Naive thymus-derived CD4-positive, alpha-beta T cell (primary cell): ENCODE data around the gene SLIT1. TPM values are rescaled to one million over a fixed set of nuclear protein-coding genes. Genes with fewer than 3 reads are reported as not detected.
A peak's percentile ranks its signal among the peaks of the same experiment; 100 is the strongest.

Experiments
- ATAC-seq: fragments of 150-1000 bp; cut with Tn5 transposase; 2 replicates; pipeline ENCODE4 v1.10.0; 2021; ENCODE audit warnings: mild to moderate bottlenecking, moderate library complexity
- CTCF ChIA-PET: fragments of 350-600 bp; sonication (Branson Sonifier 250); formaldehyde crosslinking; loops from one replicate; lab custom pipeline; 2021; ENCODE audit warnings: antibody characterized with exemption; lab: Charles Lee
- POLR2A ChIA-PET: fragments of 350-600 bp; sonication (Branson Sonifier 250); formaldehyde crosslinking; loops from one replicate; lab custom pipeline; 2021; ENCODE audit warnings: antibody characterized with exemption, inconsistent platforms; lab: Charles Lee
- DNase-seq, 9 donors: peaks; one replicate each; pipeline versions ENCODE4 v3.0.0 to v3.0.0-alpha.2; 2020 to 2022; ENCODE audit warnings: mixed read lengths in 1 of 9
- H3K27ac ChIP-seq: one replicate; pipeline ENCODE4 v1.7.0; 2013; ENCODE audit warnings: mild to moderate bottlenecking, low read depth, low read length, moderate library complexity
- H3K27me3 ChIP-seq, 2 donors: one replicate each; pipeline ENCODE4 v1.7.0; 2013; ENCODE audit warnings: low read length in 2 of 2, mild to moderate bottlenecking in 2 of 2, moderate library complexity in 2 of 2; ENCODE audit not compliant: control insufficient read depth in 2 of 2, insufficient read depth in 2 of 2
- H3K36me3 ChIP-seq, 3 experiments: 1 replicate in 2 of 3; 2 replicates in 1 of 3; pipeline ENCODE4 v1.7.0; 2013; ENCODE audit warnings: low read length in 3 of 3, mild to moderate bottlenecking in 3 of 3, moderate library complexity in 1 of 3; ENCODE audit not compliant: insufficient read depth in 3 of 3, control insufficient read depth in 2 of 3
- H3K4me1 ChIP-seq, 2 donors: one replicate each; pipeline ENCODE4 v1.7.0; 2013; ENCODE audit warnings: low read length in 2 of 2, mild to moderate bottlenecking in 2 of 2, moderate library complexity in 1 of 2; ENCODE audit not compliant: control insufficient read depth in 2 of 2, insufficient read depth in 2 of 2
- H3K4me3 ChIP-seq: 2 replicates; pipeline ENCODE4 v1.7.0; 2013; ENCODE audit warnings: mild to moderate bottlenecking, low read length
- H3K9me3 ChIP-seq, 3 experiments: 1 replicate in 2 of 3; 2 replicates in 1 of 3; pipeline ENCODE4 v1.7.0; 2013; ENCODE audit warnings: low read length in 3 of 3; ENCODE audit not compliant: control insufficient read depth in 2 of 3
- H3K27ac Mint-ChIP-seq, 9 donors: one replicate each; pipeline ENCODE4 v1.8.0; 2020 to 2022; ENCODE audit warnings: mixed read lengths in 9 of 9, mild to moderate bottlenecking in 8 of 9, moderate library complexity in 5 of 9, inconsistent platforms in 2 of 9
- H3K27me3 Mint-ChIP-seq, 5 donors: one replicate each; pipeline ENCODE4 v1.8.0; 2021 to 2022; ENCODE audit warnings: mixed read lengths in 5 of 5, mild to moderate bottlenecking in 1 of 5
- H3K36me3 Mint-ChIP-seq, 5 donors: one replicate each; pipeline ENCODE4 v1.8.0; 2020 to 2022; ENCODE audit warnings: mixed read lengths in 5 of 5, mild to moderate bottlenecking in 3 of 5, inconsistent platforms in 1 of 5
- H3K4me1 Mint-ChIP-seq, 7 donors: one replicate each; pipeline ENCODE4 v1.8.0; 2020 to 2022; ENCODE audit warnings: mixed read lengths in 7 of 7, mild to moderate bottlenecking in 3 of 7, inconsistent platforms in 1 of 7
- H3K4me3 Mint-ChIP-seq, 10 donors: one replicate each; pipeline ENCODE4 v1.8.0; 2020 to 2022; ENCODE audit warnings: mild to moderate bottlenecking in 10 of 10, mixed read lengths in 10 of 10, moderate library complexity in 6 of 10, inconsistent platforms in 2 of 10
- H3K9me3 Mint-ChIP-seq, 11 donors: one replicate each; pipeline ENCODE4 v1.8.0; 2020 to 2022; ENCODE audit warnings: mixed read lengths in 11 of 11, mild to moderate bottlenecking in 4 of 11, inconsistent platforms in 1 of 11, moderate library complexity in 1 of 11
- intact Hi-C, 2 donors: fragments of 100-400 bp; cut with micrococcal nuclease; formaldehyde crosslinking; loops; one replicate each; pipeline ENCODE4 v1.15.1; 2023
- polyA plus RNA-seq, 2 donors: library from polyadenylated mRNA; unstranded; fragments of 300-500 nt; fragmentation: Illumina TruSeq; gene quantifications; one replicate each; pipeline ENCODE4 v1.2.3, GENCODE V29; 2021
- total RNA-seq, 6 experiments: library from RNA in 5 of 6; stranded (reverse) in 5 of 6; gene quantifications; 1 replicate in 5 of 6; 2 replicates in 1 of 6; pipeline ENCODE4 v1.2.3 and lab custom pipeline; 2021 to 2026

Gene SLIT1
- total and polyA plus RNA-seq, 7 experiments from 2014 or later, result 0.19 to 0.88 (median 0.44) TPM; not detected in 2

DNA sequence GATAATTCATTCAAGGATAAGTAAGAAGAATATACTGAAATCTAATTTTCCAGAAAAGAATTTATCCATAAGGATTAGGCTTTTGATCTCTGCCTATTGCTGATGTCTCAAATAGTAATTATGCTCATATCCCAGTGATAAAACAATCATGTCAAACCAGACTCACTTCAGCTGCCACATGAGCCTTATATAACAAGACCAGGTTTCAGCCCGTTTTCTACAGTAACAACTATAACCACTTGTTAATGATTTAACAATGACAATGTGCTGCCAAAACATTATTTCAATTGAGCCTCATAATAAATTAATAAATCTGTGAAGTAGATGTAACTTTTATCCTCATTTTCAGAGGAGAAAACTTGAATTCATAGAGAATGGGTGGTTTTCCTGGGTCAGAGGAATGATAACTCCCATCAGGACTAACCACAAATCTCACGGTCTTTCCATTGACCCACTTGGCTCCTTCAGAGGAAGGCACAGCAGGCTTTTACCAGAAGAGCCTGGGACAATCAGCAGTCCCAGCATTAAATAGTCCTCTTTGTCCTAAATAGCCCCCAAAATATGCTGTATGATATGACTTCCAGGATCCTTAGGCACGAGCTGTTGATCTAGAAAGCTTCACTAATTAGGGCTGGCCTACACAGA is 42.5 kb upstream of the SLIT1 start:
- Mint-ChIP-seq H3K27me3 (no peaks in the 10 kb centered on the region), H3K4me3 (no peak overlapping the region), H3K4me1 (peaks cover 0 to 8% (median 0%) of the 10 kb centered on the region in 7 donors), H3K27ac (no peak overlapping the region), H3K9me3 (no peaks in the 10 kb centered on the region), H3K36me3 (peaks cover 26 to 58% (median 32%) of the 10 kb centered on the region in 5 donors)
- peaks cover 0 to 46% (median 10%) of the 10 kb centered on the region in 3 experiments for H3K36me3 ChIP-seq
- no peaks in the 10 kb centered on the region for H3K4me1 ChIP-seq
- no peaks in the 10 kb centered on the region for H3K27me3 ChIP-seq
- ChIA-PET POLR2A (no interaction called here), CTCF (no interaction called here)
- ATAC-seq, result no peak
- no peak for DNase-seq
- no peaks in the 10 kb centered on the region for H3K9me3 ChIP-seq
- H3K4me3 ChIP-seq, result no peak overlapping the region
- H3K27ac ChIP-seq, result no peak overlapping the region
- intact Hi-C loops, result no loop called here

DNA sequence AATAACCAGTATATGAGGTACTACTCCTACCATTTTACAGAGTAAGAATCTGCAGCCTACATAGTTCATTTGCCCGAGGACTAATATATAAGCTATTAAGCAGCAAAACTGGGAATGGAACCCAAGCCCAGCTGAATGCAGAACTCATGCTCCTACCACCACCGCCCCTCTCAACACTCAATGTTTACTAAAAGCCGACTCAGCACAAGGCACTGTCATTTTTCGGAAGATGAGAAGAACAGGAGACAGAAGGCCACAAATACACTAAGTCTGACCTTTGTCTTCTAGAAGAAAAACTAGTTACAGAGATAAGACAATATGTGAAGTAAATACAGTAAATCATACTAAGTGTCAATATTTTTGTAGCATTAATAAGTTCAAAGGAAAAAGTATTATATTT is 40.6 kb upstream of the SLIT1 start:
- Mint-ChIP-seq H3K27me3 (no peaks in the 10 kb centered on the region), H3K4me3 (no peak overlapping the region), H3K9me3 (no peaks in the 10 kb centered on the region), H3K4me1 (peaks cover 0 to 7% (median 0%) of the 10 kb centered on the region in 7 donors), H3K36me3 (peaks cover 24 to 57% (median 33%) of the 10 kb centered on the region in 5 donors), H3K27ac (no peak overlapping the region)
- no peaks in the 10 kb centered on the region for H3K9me3 ChIP-seq
- no peak for DNase-seq
- no peaks in the 10 kb centered on the region for H3K27me3 ChIP-seq
- intact Hi-C loops, result no loop called here
- POLR2A ChIA-PET, result no interaction called here
- no peaks in the 10 kb centered on the region for H3K4me1 ChIP-seq
- H3K4me3 ChIP-seq, result no peak overlapping the region
- no peak for ATAC-seq
- H3K27ac ChIP-seq, result no peak overlapping the region
- CTCF ChIA-PET, result interaction anchor here (0.7 to 4.1 kb wide), 2 partner anchors 8 to 16 kb away, joined by 3 to 24 read pairs; no protein-coding TSS in a partner anchor
- peaks cover 7 to 58% (median 10%) of the 10 kb centered on the region in 3 experiments for H3K36me3 ChIP-seq

DNA sequence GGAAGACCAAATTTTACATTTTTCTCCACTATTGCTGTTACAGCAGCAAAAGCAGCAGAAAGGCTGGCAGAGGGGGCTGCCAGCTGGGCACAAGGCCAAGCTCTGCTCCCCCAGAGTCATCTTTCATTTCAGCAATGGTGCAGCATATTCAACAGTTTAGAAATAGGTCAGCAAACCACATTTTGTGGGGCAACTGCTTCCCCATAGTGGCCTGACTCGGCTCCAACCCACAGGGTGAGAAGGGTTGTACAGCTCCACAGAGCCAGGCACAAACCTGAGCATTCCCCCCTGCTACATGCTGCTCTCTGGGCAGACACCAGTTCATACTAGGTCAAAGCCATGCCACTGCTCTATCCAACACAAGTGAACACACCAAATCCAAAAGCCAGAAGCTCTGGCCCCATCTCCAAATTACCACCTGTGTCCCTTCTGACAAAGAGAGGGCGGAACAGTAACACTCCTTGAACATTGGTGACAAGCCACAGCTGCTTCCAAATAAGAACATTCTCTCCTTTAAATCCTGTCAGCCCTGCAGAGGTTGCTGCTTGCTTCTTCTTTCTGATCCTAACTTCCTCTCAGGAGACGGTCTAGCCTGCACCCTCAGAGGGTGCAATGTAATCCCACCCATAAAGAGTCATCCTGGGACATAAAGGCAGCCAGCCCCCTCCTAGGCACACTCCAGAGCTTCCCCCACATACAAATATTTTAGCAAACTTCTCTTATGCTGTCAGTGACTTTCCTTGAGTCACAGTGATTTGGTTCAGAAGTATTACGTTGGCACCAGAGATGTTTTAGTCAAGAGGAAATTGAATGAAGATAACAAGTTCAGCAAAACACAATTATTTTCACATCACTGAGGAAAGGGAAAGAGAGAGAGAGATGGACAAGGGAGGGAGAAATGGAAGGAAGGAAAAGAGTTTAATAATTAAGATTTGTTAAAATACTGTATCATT is 39.0 kb upstream of the SLIT1 start:
- Mint-ChIP-seq H3K27ac (peak overlapping the region in 2 of 9 donors; percentile 6 to 35), H3K4me1 (peaks cover 0 to 12% (median 0%) of the 10 kb centered on the region in 7 donors), H3K27me3 (no peaks in the 10 kb centered on the region), H3K4me3 (no peak overlapping the region), H3K9me3 (no peaks in the 10 kb centered on the region), H3K36me3 (peaks cover 19 to 51% (median 36%) of the 10 kb centered on the region in 5 donors)
- H3K36me3 ChIP-seq, result peaks cover 7 to 57% (median 10%) of the 10 kb centered on the region in 3 experiments
- no peaks in the 10 kb centered on the region for H3K27me3 ChIP-seq
- H3K4me3 ChIP-seq, result no peak overlapping the region
- no peak overlapping the region for H3K27ac ChIP-seq
- ATAC-seq, result no peak
- intact Hi-C loops, result no loop called here
- no peak for DNase-seq
- ChIA-PET CTCF (interaction anchor here (4.1 kb wide), 1 partner anchor 15 kb away, joined by 24 read pairs; no protein-coding TSS in a partner anchor), POLR2A (interaction anchor here (0.6 to 1.1 kb wide), 2 partner anchors 11 to 53 kb away, joined by 3 to 5 read pairs; no protein-coding TSS in a partner anchor)
- no peaks in the 10 kb centered on the region for H3K4me1 ChIP-seq
- no peaks in the 10 kb centered on the region for H3K9me3 ChIP-seq

DNA sequence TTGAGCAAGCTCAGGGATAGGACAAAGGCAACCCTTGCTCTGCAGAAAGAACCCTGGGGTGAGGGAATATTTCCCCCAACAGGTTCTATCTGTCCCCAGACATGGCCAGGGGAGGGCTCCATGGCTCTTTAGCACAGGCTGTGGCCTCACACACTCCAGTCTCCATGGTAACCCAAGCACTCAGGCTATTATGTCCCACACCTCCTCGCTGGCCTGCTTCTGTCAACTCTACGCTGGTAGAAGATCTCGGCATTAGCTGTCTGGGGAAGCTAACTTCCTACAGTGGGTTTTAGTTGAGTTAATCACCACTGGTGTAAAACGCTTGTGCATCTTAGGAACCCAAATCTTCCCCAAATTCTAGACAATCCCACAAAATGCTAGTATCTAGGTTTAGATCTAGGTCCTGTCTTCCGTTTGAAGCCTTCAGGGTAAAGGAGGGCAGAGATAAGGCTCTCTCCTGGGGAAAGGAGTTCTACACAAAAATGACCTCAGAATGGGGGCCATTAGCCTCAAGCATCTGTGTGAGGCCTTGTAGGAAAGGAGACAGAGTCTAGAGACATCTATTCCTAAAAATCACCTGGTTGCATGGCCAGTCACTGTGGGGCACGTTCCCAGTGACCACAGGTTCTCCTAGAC is 36.7 kb upstream of the SLIT1 start:
- Histone ChIP-seq H3K4me1 (no peaks in the 10 kb centered on the region), H3K27me3 (no peaks in the 10 kb centered on the region), H3K36me3 (peaks cover 0 to 40% (median 7%) of the 10 kb centered on the region in 3 experiments), H3K9me3 (no peaks in the 10 kb centered on the region), H3K4me3 (no peak overlapping the region), H3K27ac (no peak overlapping the region)
- H3K27ac Mint-ChIP-seq, result no peak overlapping the region
- intact Hi-C loops, result no loop called here
- peaks cover 0 to 27% (median 4%) of the 10 kb centered on the region in 7 donors for H3K4me1 Mint-ChIP-seq
- POLR2A ChIA-PET, result no interaction called here
- no peaks in the 10 kb centered on the region for H3K27me3 Mint-ChIP-seq
- CTCF ChIA-PET, result interaction anchor here (2.0 to 4.1 kb wide), 2 partner anchors 12 to 13 kb away, joined by 9 to 24 read pairs; no protein-coding TSS in a partner anchor
- ATAC-seq, result no peak
- peaks cover 14 to 34% (median 28%) of the 10 kb centered on the region in 5 donors for H3K36me3 Mint-ChIP-seq
- no peaks in the 10 kb centered on the region for H3K9me3 Mint-ChIP-seq
- no peak for DNase-seq
- no peak overlapping the region for H3K4me3 Mint-ChIP-seq

DNA sequence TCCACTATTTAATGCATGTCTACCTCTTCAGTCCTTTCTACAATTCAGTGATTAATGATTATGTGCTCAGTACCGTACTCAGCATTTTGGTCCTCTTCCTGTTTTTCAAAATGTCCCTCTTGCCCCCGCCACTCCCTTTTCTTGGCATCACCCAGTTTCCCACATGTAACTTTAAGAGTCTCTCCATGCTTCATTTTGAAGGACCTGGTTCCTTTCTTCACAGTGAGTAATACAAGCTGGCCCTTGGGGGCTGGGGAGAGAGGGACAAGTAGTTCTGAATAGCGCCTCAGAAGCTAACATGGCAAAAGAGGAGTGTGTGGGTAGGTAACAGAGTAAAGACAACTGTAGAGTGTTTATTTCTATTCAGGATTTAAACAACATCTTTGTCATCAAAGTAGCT is 34.6 kb upstream of the SLIT1 start:
- peaks cover 0 to 23% (median 7%) of the 10 kb centered on the region in 3 experiments for H3K36me3 ChIP-seq
- no peaks in the 10 kb centered on the region for H3K9me3 ChIP-seq
- H3K4me1 Mint-ChIP-seq, result peaks cover 0 to 32% (median 4%) of the 10 kb centered on the region in 7 donors
- ATAC-seq, result no peak
- H3K27ac ChIP-seq, result no peak overlapping the region
- no peaks in the 10 kb centered on the region for H3K27me3 ChIP-seq
- peaks cover 6 to 26% (median 16%) of the 10 kb centered on the region in 5 donors for H3K36me3 Mint-ChIP-seq
- intact Hi-C loops, result no loop called here
- H3K4me3 ChIP-seq, result no peak overlapping the region
- no peaks in the 10 kb centered on the region for H3K4me1 ChIP-seq
- POLR2A ChIA-PET, result no interaction called here
- DNase-seq, result no peak
- no peaks in the 10 kb centered on the region for H3K9me3 Mint-ChIP-seq
- H3K4me3 Mint-ChIP-seq, result no peak overlapping the region
- H3K27me3 Mint-ChIP-seq, result no peaks in the 10 kb centered on the region
- CTCF ChIA-PET, result interaction anchor here (0.9 to 2.0 kb wide), 3 partner anchors 9 to 24 kb away, joined by 3 to 9 read pairs (median 4); no protein-coding TSS in a partner anchor
- H3K27ac Mint-ChIP-seq, result no peak overlapping the region

DNA sequence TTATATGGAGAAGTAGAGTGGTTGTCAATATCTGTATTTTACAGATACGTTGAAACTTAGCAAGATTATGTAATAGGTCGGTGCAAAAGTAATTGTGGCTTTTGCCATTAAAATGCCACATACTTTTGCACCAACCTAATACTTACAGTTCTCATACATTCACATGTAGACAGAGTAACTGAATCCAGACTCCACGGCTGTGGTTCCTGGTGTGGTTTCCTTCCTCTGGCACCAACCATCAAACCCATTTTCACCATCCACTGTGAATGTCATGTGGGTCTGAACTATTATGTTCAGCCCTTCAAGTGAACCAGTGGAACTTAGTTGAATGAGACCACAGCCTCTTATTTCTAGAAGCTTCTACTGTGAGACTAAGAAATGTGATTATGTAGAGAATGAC is 31.5 kb upstream of the SLIT1 start:
- no peaks in the 10 kb centered on the region for H3K27me3 ChIP-seq
- intact Hi-C loops, result no loop called here
- ChIA-PET CTCF (interaction anchor here (0.6 to 1.8 kb wide), 4 partner anchors 10 to 145 kb away, joined by 3 to 5 read pairs (median 4); no protein-coding TSS in a partner anchor), POLR2A (no interaction called here)
- Mint-ChIP-seq H3K36me3 (peaks cover 0 to 15% (median 3%) of the 10 kb centered on the region in 5 donors), H3K27ac (peak overlapping the region in 1 of 9 donors; percentile 16), H3K9me3 (no peaks in the 10 kb centered on the region), H3K27me3 (no peaks in the 10 kb centered on the region), H3K4me1 (peaks cover 0 to 26% (median 4%) of the 10 kb centered on the region in 7 donors), H3K4me3 (no peak overlapping the region)
- DNase-seq, result no peak
- H3K9me3 ChIP-seq, result no peaks in the 10 kb centered on the region
- no peak overlapping the region for H3K4me3 ChIP-seq
- no peaks in the 10 kb centered on the region for H3K4me1 ChIP-seq
- peaks cover 0 to 3% (median 0%) of the 10 kb centered on the region in 3 experiments for H3K36me3 ChIP-seq
- H3K27ac ChIP-seq, result no peak overlapping the region
- no peak for ATAC-seq
